Body of pancreas (tissue), 4 donors: ENCODE data around the gene C1orf167. TPM values are rescaled to one million over a fixed set of nuclear protein-coding genes. Genes with fewer than 3 reads are reported as not detected.

Source experiments
- ATAC-seq: fragments of 150-250 bp; one replicate; pipeline ENCODE4 v1.9.1; 2016
- DNase-seq, 4 donors: peaks; one replicate each; pipeline ENCODE4 v3.0.0-alpha.2; 2019
- H3K27ac ChIP-seq, 4 donors: fragments of 200-600 bp; sonication (generic); 1 replicate in 3 of 4; 2 replicates in 1 of 4; pipeline versions ENCODE4 v1.5.1 to v1.6.1; 2016 to 2019; ENCODE audit warnings: mild to moderate bottlenecking in 1 of 4, mixed read lengths in 1 of 4, moderate library complexity in 1 of 4
- H3K27me3 ChIP-seq, 2 donors: fragments of 200-600 bp; sonication (generic); one replicate each; pipeline ENCODE4 v1.6.0; 2016; ENCODE audit warnings: mild to moderate bottlenecking in 1 of 2
- H3K36me3 ChIP-seq, 2 donors: fragments of 200-600 bp; sonication (generic); replicated peaks in 1 of 2; 2 replicates each; pipeline ENCODE4 v1.5.1; 2016; ENCODE audit warnings: low read depth in 2 of 2; ENCODE audit not compliant: insufficient read depth in 1 of 2
- H3K4me1 ChIP-seq: fragments of 200-600 bp; sonication (generic); one replicate; pipeline ENCODE4 v1.6.0; 2016
- H3K4me3 ChIP-seq, 2 donors: fragments of 200-600 bp; sonication (generic); 1 replicate in 1 of 2; 2 replicates in 1 of 2; pipeline ENCODE4 v1.5.1; 2016 to 2019
- H3K9me3 ChIP-seq, 3 donors: fragments of 200-600 bp; sonication (generic); 1 replicate in 2 of 3; 2 replicates in 1 of 3; pipeline ENCODE4 v1.5.1; 2016
- CTCF ChIP-seq, 7 experiments: fragments of 450-650 bp in 4 of 7; fragments of 200-600 bp in 3 of 7; sonication (generic) in 3 of 7; IDR thresholded peaks; one replicate each; pipeline ENCODE4 v1.5.1; 2016 to 2019; ENCODE audit warnings: antibody characterized with exemption in 7 of 7
- POLR2A ChIP-seq, 3 donors: fragments of 450-650 bp; IDR thresholded peaks; one replicate each; pipeline ENCODE4 v1.6.1; 2016; ENCODE audit warnings: antibody characterized with exemption in 3 of 3, mild to moderate bottlenecking in 2 of 3
- WGBS, 2 donors: methylation state at CpG; one replicate each; pipeline ENCODE4 v1.1.5; 2017; 5-methylcytosine and 5-hydroxymethylcytosine counted together
- intact Hi-C: fragments of 100-400 bp; cut with DNase I; formaldehyde crosslinking; loops from one replicate; pipeline ENCODE4 v1.15.1; 2023
- total RNA-seq, 2 donors: library from RNA; depleted of rRNA; stranded (reverse); fragments of >200 nt; gene quantifications; one replicate each; pipeline ENCODE4 v1.1.0, GENCODE V29; 2016

C1orf167 gene
- total RNA-seq, 2 donors from 2014 or later: not detected

- 76 to 88% methylated on average over 5 of the region's 5 CpGs for WGBS, 2 donors
- peaks cover 12% of the 10 kb centered on the region for H3K4me1 ChIP-seq
Observed at GRCh38 chr1:11725616-11726015, 36.4 kb upstream of the C1orf167 start.

GRCh38 chr1:11727119-11727518 is 34.9 kb upstream of the C1orf167 start:
- H3K27me3 ChIP-seq: no peaks in the 10 kb centered on the region
- H3K36me3 ChIP-seq: no peaks in the 10 kb centered on the region
- DNase-seq (no peak), ATAC-seq (no peak)
- intact Hi-C loops: no loop called here
- peaks cover 20% of the 10 kb centered on the region for H3K4me1 ChIP-seq
- H3K4me3 ChIP-seq: no peak overlapping the region
- H3K9me3 ChIP-seq: no peaks in the 10 kb centered on the region
- WGBS, 2 donors: 91 to 96% methylated on average over 4 of the region's 4 CpGs
- H3K27ac ChIP-seq: no peak overlapping the region
- no peak for TF ChIP-seq POLR2A (IDR thresholded peaks at IDR 0.05)

More at GRCh38 chr1:11725616-11726015, 36.4 kb upstream of the C1orf167 start:
- no peak overlapping the region for H3K4me3 ChIP-seq
- H3K36me3 ChIP-seq: no peaks in the 10 kb centered on the region
- DNase-seq: no peak
- no peaks in the 10 kb centered on the region for H3K27me3 ChIP-seq
- no peaks in the 10 kb centered on the region for H3K9me3 ChIP-seq
- intact Hi-C loops: no loop called here
- no peak overlapping the region for H3K27ac ChIP-seq
- TF ChIP-seq CTCF (IDR thresholded peaks at IDR 0.05) (no peak), POLR2A (IDR thresholded peaks at IDR 0.05) (no peak)
- no peak for ATAC-seq

GRCh38 chr1:11728126-11728806 is 33.7 kb upstream of the C1orf167 start:
- no peaks in the 10 kb centered on the region for H3K36me3 ChIP-seq
- intact Hi-C loops: no loop called here

GRCh38 chr1:11729155-11729497 is 32.9 kb upstream of the C1orf167 start:
- Histone ChIP-seq H3K27me3 (no peaks in the 10 kb centered on the region), H3K4me3 (no peak overlapping the region), H3K9me3 (no peaks in the 10 kb centered on the region), H3K4me1 (peaks cover 25% of the 10 kb centered on the region), H3K27ac (no peak overlapping the region), H3K36me3 (no peaks in the 10 kb centered on the region)
- intact Hi-C loops: no loop called here
- 77 to 88% methylated on average over 11 of the region's 11 CpGs for WGBS, 2 donors
- no peak for ATAC-seq
- TF ChIP-seq CTCF (IDR thresholded peaks at IDR 0.05) (no peak), POLR2A (IDR thresholded peaks at IDR 0.05) (no peak)
- DNase-seq: no peak

More at GRCh38 chr1:11728126-11728806, 33.7 kb upstream of the C1orf167 start:
- no peak for TF ChIP-seq POLR2A (IDR thresholded peaks at IDR 0.05)
- no peak for TF ChIP-seq CTCF (IDR thresholded peaks at IDR 0.05)
- no peaks in the 10 kb centered on the region for H3K27me3 ChIP-seq
- WGBS, 2 donors: 90% methylated on average over 4 of the region's 4 CpGs
- H3K4me1 ChIP-seq: peaks cover 25% of the 10 kb centered on the region
- H3K4me3 ChIP-seq: no peak overlapping the region
- no peak overlapping the region for H3K27ac ChIP-seq
- no peaks in the 10 kb centered on the region for H3K9me3 ChIP-seq
- DNase-seq: no peak
- ATAC-seq: no peak

GRCh38 chr1:11729498-11730428 is 32.2 kb upstream of the C1orf167 start:
- Histone ChIP-seq H3K4me1 (peaks cover 25% of the 10 kb centered on the region), H3K36me3 (no peaks in the 10 kb centered on the region), H3K27ac (peak overlapping the region in 1 of 4 donors; percentile 4), H3K4me3 (no peak overlapping the region), H3K9me3 (no peaks in the 10 kb centered on the region), H3K27me3 (no peaks in the 10 kb centered on the region)
- TF ChIP-seq CTCF (IDR thresholded peaks at IDR 0.05): no peak
- ATAC-seq (no peak), DNase-seq (peak in 3 of 4 donors; percentile 29 to 47 (median 34))
- 52 to 56% methylated on average over 25 to 26 of the region's 26 CpGs for WGBS, 2 donors
- intact Hi-C loops: no loop called here
